ENCODE measurements around the gene EFHD2. TPM values are rescaled to one million over a fixed set of nuclear protein-coding genes. Genes with fewer than 3 reads are reported as not detected.

Gene EFHD2
- total and polyA plus RNA-seq, 5 donors from 2014 or later = 45.3 to 93.6 (median 68.2) TPM

DNA sequence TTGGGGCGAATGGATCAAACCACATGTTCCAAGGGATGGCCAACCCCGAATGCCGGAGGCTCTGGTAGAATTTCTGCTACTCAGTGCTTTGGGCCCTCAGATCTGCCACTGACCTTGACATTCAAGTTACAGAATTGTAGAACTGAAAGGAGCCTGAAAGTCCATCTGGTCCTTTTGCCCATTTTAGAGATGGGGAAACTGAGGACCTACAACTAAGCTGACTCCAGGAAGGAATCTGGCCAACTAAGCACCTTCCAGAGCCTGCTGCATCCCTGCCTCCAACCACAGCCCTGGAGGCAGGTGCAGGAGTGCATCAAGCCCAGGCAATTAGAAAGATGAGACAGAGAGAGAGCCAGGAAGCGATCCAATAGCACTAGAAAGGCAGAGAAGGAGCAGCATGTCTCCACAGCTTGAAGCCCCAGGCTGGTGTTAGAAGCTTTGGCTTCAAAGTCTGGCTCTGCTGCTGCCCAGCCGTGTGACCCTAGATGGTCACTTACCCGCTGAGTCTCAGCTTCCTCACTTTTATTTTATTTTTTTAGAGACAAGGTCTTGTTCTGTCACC, 27.3 kb downstream of the EFHD2 start:
- Histone ChIP-seq H3K27ac (ENCODE audit: insufficient read depth, low read length, poor library complexity, severe bottlenecking) (no peak overlapping the region), H3K4me1 (ENCODE audit: control insufficient read depth, insufficient read depth, low read length, poor library complexity, severe bottlenecking) (no peaks in the 10 kb centered on the region), H3K9me3 (ENCODE audit: control insufficient read depth in 2 of 2, low read length in 2 of 2) (no peaks in the 10 kb centered on the region), H3K27me3 (ENCODE audit: control insufficient read depth, insufficient read depth, low read length) (no peaks in the 10 kb centered on the region), H3K4me3 (ENCODE audit: low read depth, low read length) (no peak overlapping the region), H3K36me3 (ENCODE audit: control insufficient read depth, insufficient read depth, low read length) (no peaks in the 10 kb centered on the region)
- H3K4me3 Mint-ChIP-seq = no peak overlapping the region
- H3K27ac Mint-ChIP-seq = no peak overlapping the region
- no peaks in the 10 kb centered on the region for H3K27me3 Mint-ChIP-seq
- no peaks in the 10 kb centered on the region for H3K36me3 Mint-ChIP-seq
- no peak for DNase-seq
- no peak for ATAC-seq (ENCODE audit: low read depth in 2 of 2)
- H3K4me1 Mint-ChIP-seq = no peaks in the 10 kb centered on the region
- no peaks in the 10 kb centered on the region for H3K9me3 Mint-ChIP-seq

DNA sequence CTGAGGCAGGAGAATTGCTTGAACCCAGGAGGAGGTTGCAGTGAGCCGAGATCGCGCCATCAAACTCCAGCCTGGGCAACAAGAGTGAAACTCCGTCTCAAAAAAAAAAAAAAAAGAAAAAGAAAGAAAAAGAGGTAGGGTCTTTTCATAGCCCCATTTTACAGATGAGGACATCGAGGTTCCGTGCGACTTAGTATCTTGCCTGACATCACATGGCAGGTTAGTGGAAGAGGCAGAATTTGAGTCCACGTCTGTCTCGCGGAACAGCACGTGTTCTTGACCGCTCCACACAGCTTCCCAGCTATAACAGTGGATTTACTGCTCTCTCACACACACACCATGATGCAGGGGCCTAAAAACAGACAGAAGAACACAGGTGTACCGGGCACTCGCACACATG, 29.6 kb downstream of the EFHD2 start:
- no peaks in the 10 kb centered on the region for H3K27me3 Mint-ChIP-seq
- Histone ChIP-seq H3K27ac (ENCODE audit: insufficient read depth, low read length, poor library complexity, severe bottlenecking) (no peak overlapping the region), H3K36me3 (ENCODE audit: control insufficient read depth, insufficient read depth, low read length) (no peaks in the 10 kb centered on the region), H3K4me1 (ENCODE audit: control insufficient read depth, insufficient read depth, low read length, poor library complexity, severe bottlenecking) (no peaks in the 10 kb centered on the region), H3K4me3 (ENCODE audit: low read depth, low read length) (no peak overlapping the region), H3K27me3 (ENCODE audit: control insufficient read depth, insufficient read depth, low read length) (no peaks in the 10 kb centered on the region), H3K9me3 (ENCODE audit: control insufficient read depth in 2 of 2, low read length in 2 of 2) (no peaks in the 10 kb centered on the region)
- DNase-seq = no peak
- H3K4me3 Mint-ChIP-seq = no peak overlapping the region
- no peak for ATAC-seq (ENCODE audit: low read depth in 2 of 2)
- H3K9me3 Mint-ChIP-seq = no peaks in the 10 kb centered on the region
- no peak overlapping the region for H3K27ac Mint-ChIP-seq
- no peaks in the 10 kb centered on the region for H3K4me1 Mint-ChIP-seq
- no peaks in the 10 kb centered on the region for H3K36me3 Mint-ChIP-seq

GRCh38 chr1:15440357-15440756, 30.7 kb downstream of the EFHD2 start:
- no peaks in the 10 kb centered on the region for H3K36me3 ChIP-seq (ENCODE audit: control insufficient read depth, insufficient read depth, low read length)
- no peaks in the 10 kb centered on the region for H3K27me3 ChIP-seq (ENCODE audit: control insufficient read depth, insufficient read depth, low read length)
- Mint-ChIP-seq H3K27me3 (no peaks in the 10 kb centered on the region), H3K27ac (no peak overlapping the region), H3K36me3 (no peaks in the 10 kb centered on the region), H3K4me1 (no peaks in the 10 kb centered on the region), H3K9me3 (no peaks in the 10 kb centered on the region), H3K4me3 (no peak overlapping the region)
- DNase-seq = no peak
- ATAC-seq (ENCODE audit: low read depth in 2 of 2) = no peak
- no peaks in the 10 kb centered on the region for H3K4me1 ChIP-seq (ENCODE audit: control insufficient read depth, insufficient read depth, low read length, poor library complexity, severe bottlenecking)
- H3K9me3 ChIP-seq (ENCODE audit: control insufficient read depth in 2 of 2, low read length in 2 of 2) = no peaks in the 10 kb centered on the region
- no peak overlapping the region for H3K27ac ChIP-seq (ENCODE audit: insufficient read depth, low read length, poor library complexity, severe bottlenecking)
- H3K4me3 ChIP-seq (ENCODE audit: low read depth, low read length) = no peak overlapping the region

DNA sequence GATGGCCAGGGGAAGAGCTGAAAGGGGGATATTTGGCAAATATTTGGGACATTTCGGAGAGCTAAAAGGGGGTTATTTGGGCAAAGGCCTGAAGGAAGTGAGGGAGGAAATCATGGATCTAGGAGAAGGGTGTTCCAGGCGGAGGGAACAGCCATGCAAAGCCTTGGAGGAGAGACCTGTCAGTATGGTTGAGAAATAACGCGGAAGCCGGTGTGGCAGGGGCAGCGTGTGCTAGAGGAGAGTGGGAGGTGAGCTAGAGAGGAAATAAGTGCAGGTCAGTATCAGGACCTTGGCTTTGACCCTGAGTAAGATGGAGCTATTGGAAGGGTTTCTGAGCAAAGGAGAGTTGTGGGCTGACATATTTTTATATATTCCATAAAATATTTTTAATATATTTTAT, 31.6 kb downstream of the EFHD2 start:
- H3K27me3 ChIP-seq (ENCODE audit: control insufficient read depth, insufficient read depth, low read length) = no peaks in the 10 kb centered on the region
- DNase-seq = no peak

DNA sequence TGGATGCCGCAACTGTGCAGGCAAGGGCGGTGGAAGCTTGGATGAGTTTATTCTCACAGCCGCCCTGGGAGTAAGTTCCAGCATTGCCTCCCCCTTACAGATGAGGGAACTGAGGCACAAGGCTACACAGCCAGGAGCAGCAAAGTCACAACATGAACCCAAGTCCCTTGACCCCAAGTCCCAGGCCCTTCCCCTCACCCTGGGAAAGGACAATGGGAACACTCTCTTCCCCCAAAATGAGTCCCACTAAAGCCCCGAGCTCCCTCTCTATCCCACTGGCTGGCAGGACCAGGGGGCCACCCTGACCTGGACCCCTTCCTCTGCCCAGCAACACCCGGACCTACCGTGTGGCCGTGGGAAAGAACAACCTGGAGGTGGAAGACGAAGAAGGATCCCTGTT, 32.4 kb downstream of the EFHD2 start:
- no peaks in the 10 kb centered on the region for H3K27me3 Mint-ChIP-seq
- ATAC-seq (ENCODE audit: low read depth in 2 of 2) = no peak
- no peak for DNase-seq
- H3K36me3 ChIP-seq (ENCODE audit: control insufficient read depth, insufficient read depth, low read length) = no peaks in the 10 kb centered on the region
- H3K27ac ChIP-seq (ENCODE audit: insufficient read depth, low read length, poor library complexity, severe bottlenecking) = no peak overlapping the region
- H3K36me3 Mint-ChIP-seq = no peaks in the 10 kb centered on the region
- peaks cover 0 to under 1% (median 0%) of the 10 kb centered on the region in 7 donors for H3K9me3 Mint-ChIP-seq
- no peaks in the 10 kb centered on the region for H3K27me3 ChIP-seq (ENCODE audit: control insufficient read depth, insufficient read depth, low read length)
- H3K9me3 ChIP-seq (ENCODE audit: control insufficient read depth in 2 of 2, low read length in 2 of 2) = no peaks in the 10 kb centered on the region
- no peak overlapping the region for H3K27ac Mint-ChIP-seq
- no peaks in the 10 kb centered on the region for H3K4me1 Mint-ChIP-seq
- no peaks in the 10 kb centered on the region for H3K4me1 ChIP-seq (ENCODE audit: control insufficient read depth, insufficient read depth, low read length, poor library complexity, severe bottlenecking)
- H3K4me3 Mint-ChIP-seq = no peak overlapping the region
- no peak overlapping the region for H3K4me3 ChIP-seq (ENCODE audit: low read depth, low read length)

More for the DNA sequence above, 31.6 kb downstream of the EFHD2 start:
- Histone ChIP-seq H3K4me1 (ENCODE audit: control insufficient read depth, insufficient read depth, low read length, poor library complexity, severe bottlenecking) (no peaks in the 10 kb centered on the region), H3K36me3 (ENCODE audit: control insufficient read depth, insufficient read depth, low read length) (no peaks in the 10 kb centered on the region), H3K4me3 (ENCODE audit: low read depth, low read length) (no peak overlapping the region), H3K27ac (ENCODE audit: insufficient read depth, low read length, poor library complexity, severe bottlenecking) (no peak overlapping the region), H3K9me3 (ENCODE audit: control insufficient read depth in 2 of 2, low read length in 2 of 2) (no peaks in the 10 kb centered on the region)
- H3K36me3 Mint-ChIP-seq = no peaks in the 10 kb centered on the region
- no peaks in the 10 kb centered on the region for H3K9me3 Mint-ChIP-seq
- no peaks in the 10 kb centered on the region for H3K4me1 Mint-ChIP-seq
- H3K27me3 Mint-ChIP-seq = no peaks in the 10 kb centered on the region
- H3K27ac Mint-ChIP-seq = no peak overlapping the region
- H3K4me3 Mint-ChIP-seq = no peak overlapping the region
- ATAC-seq (ENCODE audit: low read depth in 2 of 2) = no peak

GRCh38 chr1:15442759-15443158, 33.1 kb downstream of the EFHD2 start:
- Mint-ChIP-seq H3K4me1 (no peaks in the 10 kb centered on the region), H3K27ac (no peak overlapping the region), H3K36me3 (no peaks in the 10 kb centered on the region), H3K4me3 (no peak overlapping the region), H3K27me3 (no peaks in the 10 kb centered on the region), H3K9me3 (peaks cover 0 to 3% (median 0%) of the 10 kb centered on the region in 7 donors)
- no peaks in the 10 kb centered on the region for H3K27me3 ChIP-seq (ENCODE audit: control insufficient read depth, insufficient read depth, low read length)
- ATAC-seq (ENCODE audit: low read depth in 2 of 2) (no peak), DNase-seq (no peak)
- no peaks in the 10 kb centered on the region for H3K36me3 ChIP-seq (ENCODE audit: control insufficient read depth, insufficient read depth, low read length)
- H3K27ac ChIP-seq (ENCODE audit: insufficient read depth, low read length, poor library complexity, severe bottlenecking) = no peak overlapping the region
- no peak overlapping the region for H3K4me3 ChIP-seq (ENCODE audit: low read depth, low read length)
- no peaks in the 10 kb centered on the region for H3K9me3 ChIP-seq (ENCODE audit: control insufficient read depth in 2 of 2, low read length in 2 of 2)
- no peaks in the 10 kb centered on the region for H3K4me1 ChIP-seq (ENCODE audit: control insufficient read depth, insufficient read depth, low read length, poor library complexity, severe bottlenecking)

- no peaks in the 10 kb centered on the region for H3K27me3 ChIP-seq (ENCODE audit: control insufficient read depth, insufficient read depth, low read length)
- H3K36me3 ChIP-seq (ENCODE audit: control insufficient read depth, insufficient read depth, low read length) = no peaks in the 10 kb centered on the region
- Mint-ChIP-seq H3K4me3 (no peak overlapping the region), H3K9me3 (peaks cover 0 to 3% (median 0%) of the 10 kb centered on the region in 7 donors), H3K27ac (no peak overlapping the region), H3K27me3 (no peaks in the 10 kb centered on the region), H3K36me3 (no peaks in the 10 kb centered on the region), H3K4me1 (no peaks in the 10 kb centered on the region)
- ATAC-seq (ENCODE audit: low read depth in 2 of 2) (no peak), DNase-seq (no peak)
- no peaks in the 10 kb centered on the region for H3K9me3 ChIP-seq (ENCODE audit: control insufficient read depth in 2 of 2, low read length in 2 of 2)
- no peaks in the 10 kb centered on the region for H3K4me1 ChIP-seq (ENCODE audit: control insufficient read depth, insufficient read depth, low read length, poor library complexity, severe bottlenecking)
- H3K4me3 ChIP-seq (ENCODE audit: low read depth, low read length) = no peak overlapping the region
- no peak overlapping the region for H3K27ac ChIP-seq (ENCODE audit: insufficient read depth, low read length, poor library complexity, severe bottlenecking)
Measured at GRCh38 chr1:15443281-15443680, 33.6 kb downstream of the EFHD2 start.

DNA sequence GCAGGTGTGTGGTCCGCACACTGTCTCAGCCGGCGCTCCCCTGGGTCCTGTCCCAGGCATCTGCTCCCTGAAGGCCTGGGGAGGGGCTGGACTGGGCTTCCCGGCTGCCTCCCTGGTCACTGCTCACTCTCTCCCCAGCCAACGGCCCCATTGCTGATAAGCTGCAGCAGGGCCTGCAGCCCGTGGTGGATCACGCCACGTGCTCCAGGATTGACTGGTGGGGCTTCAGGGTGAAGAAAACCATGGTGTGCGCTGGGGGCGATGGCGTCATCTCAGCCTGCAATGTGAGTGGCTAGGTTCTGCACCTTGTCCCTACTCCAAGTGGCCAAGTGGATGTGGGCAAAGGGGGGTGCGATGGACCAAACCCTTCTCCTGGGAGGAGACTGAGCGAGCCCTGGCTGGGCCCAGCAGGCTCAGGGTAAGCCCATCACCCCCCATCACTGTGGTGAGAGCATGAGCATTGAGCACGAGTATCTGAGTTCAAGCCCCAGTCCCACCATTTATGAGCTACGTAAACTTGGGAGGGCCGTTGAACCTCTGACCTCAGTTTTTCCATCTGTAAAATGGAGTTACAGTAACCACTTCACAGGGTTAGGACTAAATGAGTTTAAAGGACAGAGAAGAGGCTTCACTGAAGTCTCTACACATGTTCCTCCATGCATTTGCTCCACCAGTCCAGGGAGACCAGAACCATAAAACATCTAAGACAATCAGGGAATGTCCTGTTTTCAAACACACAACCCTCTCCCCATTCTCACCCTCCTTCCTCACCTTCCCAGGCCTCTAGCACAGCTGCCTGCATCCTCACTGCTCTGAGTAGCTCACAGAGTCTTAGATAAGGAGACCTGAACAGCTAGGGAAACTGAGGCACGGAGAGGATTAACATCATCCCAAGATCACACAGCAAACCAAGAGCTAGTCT, 35.0 kb downstream of the EFHD2 start:
- Mint-ChIP-seq H3K4me3 (no peak overlapping the region), H3K9me3 (peaks cover 0 to 3% (median 0%) of the 10 kb centered on the region in 7 donors), H3K27me3 (no peaks in the 10 kb centered on the region), H3K36me3 (no peaks in the 10 kb centered on the region), H3K27ac (no peak overlapping the region), H3K4me1 (no peaks in the 10 kb centered on the region)
- DNase-seq (no peak), ATAC-seq (ENCODE audit: low read depth in 2 of 2) (no peak)
- H3K9me3 ChIP-seq (ENCODE audit: control insufficient read depth in 2 of 2, low read length in 2 of 2) = no peaks in the 10 kb centered on the region
- H3K36me3 ChIP-seq (ENCODE audit: control insufficient read depth, insufficient read depth, low read length) = no peaks in the 10 kb centered on the region
- H3K27me3 ChIP-seq (ENCODE audit: control insufficient read depth, insufficient read depth, low read length) = no peaks in the 10 kb centered on the region
- H3K27ac ChIP-seq (ENCODE audit: insufficient read depth, low read length, poor library complexity, severe bottlenecking) = no peak overlapping the region
- H3K4me1 ChIP-seq (ENCODE audit: control insufficient read depth, insufficient read depth, low read length, poor library complexity, severe bottlenecking) = no peaks in the 10 kb centered on the region
- H3K4me3 ChIP-seq (ENCODE audit: low read depth, low read length) = no peak overlapping the region

All from CD4-positive, CD25-positive, alpha-beta regulatory T cell (primary cell).